IMR-90 (cell line): ENCODE results near the gene TRAPPC14. TPM values are rescaled to one million over a fixed set of nuclear protein-coding genes. Genes with fewer than 3 reads are reported as not detected.
A peak's percentile ranks its signal among the peaks of the same experiment; 100 is the strongest.

Source experiments
- ATAC-seq: fragments of 200-7000 bp; cut with Tn5 transposase; 2 replicates; pipeline ENCODE4 v1.9.1; 2020; ENCODE audit warnings: low read depth, mild to moderate bottlenecking, moderate library complexity
- BruUV-seq: library from RNA; stranded (reverse); fragments of 400-500 nt; replicated peaks from 2 replicates; lab custom pipeline; 2021; lab: Mats Ljungman, UMichigan
- CTCF ChIA-PET: fragments of 300-600 bp; formaldehyde crosslinking; extraction: SDS; loops from one replicate; lab custom pipeline; 2021; ENCODE audit warnings: antibody characterized with exemption; lab: Yijun Ruan, JAX
- POLR2A ChIA-PET: fragments of 300-600 bp; sonication (Branson Sonifier 250); formaldehyde crosslinking; loops from one replicate; lab custom pipeline; 2022; ENCODE audit warnings: antibody characterized with exemption; ENCODE audit not compliant: unreplicated experiment; lab: Charles Lee
- DNase-seq: peaks from one replicate; pipeline ENCODE4 v3.0.0; 2013
- H2AFZ ChIP-seq: replicated peaks from 2 replicates; pipeline ENCODE3; 2013; ENCODE audit warnings: low read length, mild to moderate bottlenecking; ENCODE audit not compliant: poor library complexity
- H2AK5ac ChIP-seq: 2 replicates; pipeline ENCODE4 v1.6.1; 2013; ENCODE audit warnings: low read depth, low read length, inconsistent platforms
- H2AK9ac ChIP-seq: replicated peaks from 2 replicates; pipeline ENCODE3; 2013; ENCODE audit warnings: mild to moderate bottlenecking, low read depth, low read length, moderate library complexity; ENCODE audit not compliant: poor library complexity
- H2BK120ac ChIP-seq: 2 replicates; pipeline ENCODE4 v1.6.1; 2013; ENCODE audit warnings: low read depth, low read length, inconsistent platforms
- H2BK15ac ChIP-seq: 3 replicates; pipeline ENCODE4 v1.6.1; 2013; ENCODE audit warnings: low read depth, low read length, inconsistent platforms
- H2BK20ac ChIP-seq: 2 replicates; pipeline ENCODE4 v1.6.1; 2013; ENCODE audit warnings: low read depth, mild to moderate bottlenecking, inconsistent platforms, low read length, moderate library complexity
- H2BK5ac ChIP-seq: 2 replicates; pipeline ENCODE4 v1.6.1; 2013; ENCODE audit warnings: mild to moderate bottlenecking, low read depth, low read length, inconsistent platforms; ENCODE audit not compliant: poor library complexity, severe bottlenecking
- H3K14ac ChIP-seq: replicated peaks from 2 replicates; pipeline ENCODE4 v1.6.1; 2013; ENCODE audit warnings: low read depth, low read length, inconsistent platforms
- H3K18ac ChIP-seq: 2 replicates; pipeline ENCODE4 v1.6.1; 2013; ENCODE audit warnings: low read depth, low read length, control low read depth
- H3K23ac ChIP-seq: 2 replicates; pipeline ENCODE4 v1.6.1; 2013; ENCODE audit warnings: low read depth, low read length, inconsistent platforms
- H3K27ac ChIP-seq: 2 replicates; pipeline ENCODE4 v1.5.1; 2013; ENCODE audit warnings: mild to moderate bottlenecking, control low read depth, low read length; ENCODE audit not compliant: insufficient read depth
- H3K27me3 ChIP-seq: 2 replicates; pipeline ENCODE4 v1.6.1; 2013; ENCODE audit warnings: low read length; ENCODE audit not compliant: control insufficient read depth, insufficient read depth
- H3K36me3 ChIP-seq: 2 replicates; pipeline ENCODE4 v1.6.1; 2013; ENCODE audit warnings: low read length, mixed read lengths; ENCODE audit not compliant: control insufficient read depth, insufficient read depth
- H3K4ac ChIP-seq: 2 replicates; pipeline ENCODE4 v1.6.1; 2013; ENCODE audit warnings: low read depth, low read length, inconsistent platforms
- H3K4me1 ChIP-seq: 2 replicates; pipeline ENCODE4 v1.6.1; 2013; ENCODE audit warnings: low read length, mixed read lengths; ENCODE audit not compliant: control insufficient read depth, insufficient read depth
- H3K4me2 ChIP-seq: 2 replicates; pipeline ENCODE4 v1.6.1; 2013; ENCODE audit warnings: low read depth, mild to moderate bottlenecking, control low read depth, low read length, moderate library complexity
- H3K4me3 ChIP-seq: 2 replicates; pipeline ENCODE4 v1.5.1; 2013; ENCODE audit warnings: low read depth, mild to moderate bottlenecking, control low read depth, low read length, moderate library complexity; ENCODE audit not compliant: insufficient read depth
- H3K56ac ChIP-seq: 2 replicates; pipeline ENCODE4 v1.6.1; 2013; ENCODE audit warnings: low read length, inconsistent platforms; ENCODE audit not compliant: insufficient read depth; ENCODE audit errors: extremely low read depth
- H3K79me1 ChIP-seq, 2 experiments: 2 replicates each; pipeline ENCODE4 v1.6.1; 2013; ENCODE audit warnings: low read length in 2 of 2, inconsistent platforms in 1 of 2, low read depth in 1 of 2
- H3K9ac ChIP-seq: 2 replicates; pipeline ENCODE4 v1.6.1; 2013; ENCODE audit warnings: low read depth, low read length, control low read depth
- H3K9me1 ChIP-seq: 2 replicates; pipeline ENCODE4 v1.6.1; 2013; ENCODE audit warnings: low read length, inconsistent platforms; ENCODE audit not compliant: insufficient read depth
- H3K9me3 ChIP-seq: 2 replicates; pipeline ENCODE4 v1.6.1; 2013; ENCODE audit warnings: low read length; ENCODE audit not compliant: control insufficient read depth, insufficient read depth
- H4K20me1 ChIP-seq: 2 replicates; pipeline ENCODE4 v1.6.1; 2013; ENCODE audit warnings: low read length, inconsistent platforms; ENCODE audit not compliant: insufficient read depth
- H4K5ac ChIP-seq: 2 replicates; pipeline ENCODE4 v1.6.1; 2013; ENCODE audit warnings: mild to moderate bottlenecking, low read depth, low read length, control low read depth
- H4K8ac ChIP-seq, 2 experiments: 2 replicates each; pipeline ENCODE4 v1.6.1; 2013; ENCODE audit warnings: low read depth in 2 of 2, low read length in 2 of 2, control low read depth in 1 of 2, inconsistent platforms in 1 of 2
- H4K91ac ChIP-seq: 2 replicates; pipeline ENCODE4 v1.6.1; 2013; ENCODE audit warnings: low read depth, low read length, inconsistent platforms; ENCODE audit not compliant: insufficient read depth
- CEBPB ChIP-seq: IDR thresholded peaks from 2 replicates; pipeline ENCODE4 v1.6.1; 2012; ENCODE audit warnings: low read depth, low read length, improper control_type of control experiment
- CHD1 ChIP-seq: IDR thresholded peaks from 2 replicates; pipeline ENCODE4 v1.6.1; 2012; ENCODE audit warnings: low read depth, low read length, improper control_type of control experiment
- ELK1 ChIP-seq: fragments of 150-350 bp; IDR thresholded peaks from 2 replicates; pipeline ENCODE4 v1.6.1; 2016; ENCODE audit warnings: low read depth, mild to moderate bottlenecking, low read length, moderate library complexity, borderline replicate concordance
- MAFK ChIP-seq: IDR thresholded peaks from 2 replicates; pipeline ENCODE4 v1.6.1; 2012; ENCODE audit warnings: low read depth, low read length, improper control_type of control experiment
- MAZ ChIP-seq: IDR thresholded peaks from 2 replicates; pipeline ENCODE4 v1.6.1; 2012; ENCODE audit warnings: low read depth, mild to moderate bottlenecking, low read length, improper control_type of control experiment, moderate library complexity, borderline replicate concordance
- NFE2L2 ChIP-seq: fragments of 150-350 bp; IDR thresholded peaks from 2 replicates; pipeline ENCODE4 v1.6.1; 2016; ENCODE audit warnings: low read depth, mild to moderate bottlenecking, low read length
- POLR2A ChIP-seq: IDR thresholded peaks from 2 replicates; pipeline ENCODE4 v1.6.1; 2012; ENCODE audit warnings: mild to moderate bottlenecking, low read depth, low read length
- RAD21 ChIP-seq: IDR thresholded peaks from 2 replicates; pipeline ENCODE4 v1.6.1; 2012; ENCODE audit warnings: low read length, improper control_type of control experiment
- RFX5 ChIP-seq: IDR thresholded peaks from 2 replicates; pipeline ENCODE4 v1.8.0; 2012; ENCODE audit warnings: low read depth, mild to moderate bottlenecking, low read length, moderate library complexity
- SMC3 ChIP-seq: fragments of 150-350 bp; IDR thresholded peaks from 2 replicates; pipeline ENCODE4 v1.6.1; 2016; ENCODE audit warnings: low read depth, mild to moderate bottlenecking, antibody characterized with exemption, low read length, moderate library complexity
- USF2 ChIP-seq: fragments of 150-350 bp; IDR thresholded peaks from 2 replicates; pipeline ENCODE4 v1.6.1; 2017; ENCODE audit warnings: mild to moderate bottlenecking, antibody characterized with exemption, low read length, low read depth
- WGBS, 2 experiments: methylation state at CpG; one replicate each; pipeline versions ENCODE4 v1.1.5 to v1.1.7; 2013; ENCODE audit warnings: missing lambda C conversion rate in 2 of 2; ENCODE audit not compliant: insufficient read length in 1 of 2; ENCODE audit errors: extremely low coverage in 2 of 2; 5-methylcytosine and 5-hydroxymethylcytosine counted together
- dilution Hi-C: fragments of 300-500 bp; cut with HindIII; formaldehyde crosslinking; loops from one replicate; pipeline ENCODE4 v1.14.3; 2018; ENCODE audit warnings: low sequenced_read_pairs; ENCODE audit not compliant: unreplicated experiment
- in situ Hi-C: fragments of 300-500 bp; cut with MboI; formaldehyde crosslinking; loops from 3 replicates; pipeline ENCODE4 v1.14.3; 2019; ENCODE audit warnings: low sequenced_read_pairs, inconsistent platforms, mixed read lengths
- intact Hi-C: fragments of 100-400 bp; cut with micrococcal nuclease; formaldehyde crosslinking; loops from 2 replicates; pipeline ENCODE4 v1.10.0; 2022
- polyA plus RNA-seq, 3 experiments: library from polyadenylated mRNA; depleted of rRNA; stranded (reverse); fragments of >200 nt; gene quantifications; 2 replicates each; pipeline ENCODE4 v1.2.3, GENCODE V29; 2012; ENCODE audit warnings: low replicate concordance in 1 of 3
- total RNA-seq: library from RNA; depleted of rRNA; stranded (reverse); fragments of >200 nt; gene quantifications from 2 replicates; pipeline ENCODE4 v1.2.3, GENCODE V29; 2012

The TRAPPC14 gene
- total and polyA plus RNA-seq, 2 of the 4 experiments (the other 2 are of a cell fraction) = 4.5 to 15.9 TPM

GRCh38 chr7:100127866-100128636 is 30.5 kb downstream of the TRAPPC14 start (continued):
- TF ChIP-seq SMC3 (no peak), RFX5 (no peak)

- peak within 1 kb of the TSS; percentile 68 for H3K4me3 ChIP-seq
- H2BK120ac ChIP-seq = peak within 1 kb of the TSS; percentile 94
- WGBS, 2 experiments = 1% methylated on average over 49 of the region's 85 CpGs; no CpG with 5 or more reads in 1 of the 2 experiments
- H2BK15ac ChIP-seq = peak within 1 kb of the TSS; percentile 99; the same call in 2 of the 3 replicates
- H2BK5ac ChIP-seq = peak within 1 kb of the TSS; percentile 92
- H3K9me3 ChIP-seq = no peaks in the 10 kb centered on the region
- peak; percentile 90 for DNase-seq
- peak within 1 kb of the TSS; percentile 96 for H2AK9ac ChIP-seq
- no TSS peak for BruUV-seq
- peak within 1 kb of the TSS; percentile 88 for H3K18ac ChIP-seq
- peak within 1 kb of the TSS; percentile 97 for H3K9ac ChIP-seq
- peak within 1 kb of the TSS; percentile 99 for H3K23ac ChIP-seq
- H3K9me1 ChIP-seq = peaks cover 4% of the 10 kb centered on the region; the same call in 1 of the 2 replicates
- peak within 1 kb of the TSS; percentile 98 for H3K4ac ChIP-seq
- H3K27me3 ChIP-seq = no peaks in the 10 kb centered on the region
- peak within 1 kb of the TSS; percentile 98 for H4K91ac ChIP-seq
- H3K4me2 ChIP-seq = peak within 1 kb of the TSS; percentile 88
- peak within 1 kb of the TSS; percentile 87 for H4K5ac ChIP-seq
- H2AFZ ChIP-seq = peak within 1 kb of the TSS; percentile 98
- H3K4me1 ChIP-seq = peaks cover 2% of the 10 kb centered on the region; the same call in 1 of the 2 replicates
- peaks cover 18 to 51% of the 10 kb centered on the region in 2 experiments; a peak in 3 of 4 replicates for H3K79me1 ChIP-seq
- H4K8ac ChIP-seq = peak within 1 kb of the TSS; percentile 94 to 99
- peak within 1 kb of the TSS; percentile 86 for H2AK5ac ChIP-seq
- dilution Hi-C loops (no loop called here), in situ Hi-C loops (no loop called here), intact Hi-C loops (no loop called here)
- peak within 1 kb of the TSS; percentile 99 for H3K14ac ChIP-seq
- peak; percentile 90 for ATAC-seq
- H4K20me1 ChIP-seq = no peaks in the 10 kb centered on the region
- POLR2A ChIA-PET = no interaction called here
- peak within 1 kb of the TSS; percentile 94 for H3K27ac ChIP-seq
- H3K36me3 ChIP-seq = peaks cover 4% of the 10 kb centered on the region; the same call in 1 of the 2 replicates
- peak within 1 kb of the TSS; percentile 50; the same call in 1 of the 2 replicates for H2BK20ac ChIP-seq
- CTCF ChIA-PET = no interaction called here
- H3K56ac ChIP-seq = peak within 1 kb of the TSS; percentile 99
- peak; percentile 95 for TF ChIP-seq MAZ
- peak; percentile 79 for TF ChIP-seq POLR2A
- TF ChIP-seq RFX5 = no peak
- no peak for TF ChIP-seq MAFK
- no peak for TF ChIP-seq NFE2L2
- no peak for TF ChIP-seq USF2
- TF ChIP-seq RAD21 = no peak
- peak; percentile 92; the same call in 1 of the 2 replicates for TF ChIP-seq CHD1
- TF ChIP-seq ELK1 = no peak
- no peak for TF ChIP-seq CEBPB
These were observed 31.3 kb downstream of the TRAPPC14 start, which contains the start of gene MBLAC1 for GRCh38 chr7:100126931-100127865. MBLAC1 (plus strand) TSS chr7:100126967; CDS start chr7:100127396, 429 bp downstream.
